A375 (cell line): ENCODE measurements around the gene ASB4. TPM values are rescaled to one million over a fixed set of nuclear protein-coding genes. Genes with fewer than 3 reads are reported as not detected.

Source experiments
- total RNA-seq: library from RNA; depleted of rRNA; stranded (reverse); fragments of >200 nt; shearing (Covaris generic); gene quantifications from 2 replicates; pipeline ENCODE4 v1.2.3, GENCODE V29; 2014; rRNA removed

ASB4 gene
- total RNA-seq: not detected in 2 replicates

GRCh38 chr7:95485391-95486123, at the start of gene ASB4:
Gene ASB4, plus strand, starts transcription at chr7:95485943. Its CDS starts 29 bp downstream, at chr7:95485972.

Other genes with a start within 250 kb of the ASB4 start
- not detected in 2 replicates for gene PON1, start 161.4 kb upstream of the ASB4 start, total RNA-seq
- not detected in 2 replicates for gene PON3, start 89.6 kb upstream of the ASB4 start, total RNA-seq
- gene PON2, start 50.9 kb upstream of the ASB4 start, total RNA-seq: 41.9 and 51.7 TPM in 2 replicates
- 5.4 and 6.8 TPM in 2 replicates for gene PDK4, start 110.6 kb downstream of the ASB4 start, total RNA-seq